AG08395 (cell line): ENCODE data around the gene APOA4.

ENCODE experiments used
- DNase-seq: peaks from one replicate; pipeline ENCODE4 v3.0.0; 2012; ENCODE audit warnings: mixed read lengths, low spot score

Gene APOA4

GRCh38 chr11:116830184-116830912 lies 7.2 kb upstream of the APOA4 start:
- DNase-seq, result no peak

- DNase-seq, result no peak
These were observed 6.5 kb upstream of the APOA4 start, which contains the start of gene APOC3 for GRCh38 chr11:116829525-116830183. TSS of gene APOC3 (plus strand) at chr11:116829907. CDS start at chr11:116830583, 676 bp downstream.

- no peak for DNase-seq
These were observed 5.8 kb upstream of the APOA4 start for GRCh38 chr11:116828632-116829524.

GRCh38 chr11:116827461-116827860 lies 4.4 kb upstream of the APOA4 start:
- DNase-seq, result no peak

- no peak for DNase-seq
These were observed 3.8 kb upstream of the APOA4 start for GRCh38 chr11:116826751-116827431.

GRCh38 chr11:116825854-116826750 lies 3.0 kb upstream of the APOA4 start:
- no peak for DNase-seq

- no peak for DNase-seq
These were observed 2.3 kb upstream of the APOA4 start for GRCh38 chr11:116825434-116825833.

- DNase-seq, result no peak
These were observed 529 bp downstream of the APOA4 start for GRCh38 chr11:116822575-116822974.

- DNase-seq, result no peak
These were observed 1.8 kb downstream of the APOA4 start for GRCh38 chr11:116821050-116821918.

- DNase-seq, result no peak
These were observed 4.1 kb downstream of the APOA4 start for GRCh38 chr11:116819049-116819448.

- no peak for DNase-seq
These were observed 8.6 kb downstream of the APOA4 start for GRCh38 chr11:116814502-116814901.

- no peak for DNase-seq
These were observed 9.2 kb downstream of the APOA4 start for GRCh38 chr11:116813781-116814471.

- DNase-seq, result no peak
These were observed 9.9 kb downstream of the APOA4 start for GRCh38 chr11:116813170-116813569.

GRCh38 chr11:116812109-116812508 lies 11.0 kb downstream of the APOA4 start:
- no peak for DNase-seq

- no peak for DNase-seq
These were observed 11.9 kb downstream of the APOA4 start for GRCh38 chr11:116811194-116811593.

- peak; percentile 25 for DNase-seq
These were observed 14.6 kb downstream of the APOA4 start for GRCh38 chr11:116808262-116809175.

- no peak for DNase-seq
These were observed 15.4 kb downstream of the APOA4 start for GRCh38 chr11:116807601-116808261.

- no peak for DNase-seq
These were observed 19.1 kb downstream of the APOA4 start for GRCh38 chr11:116804001-116804400.
